CD4-positive, alpha-beta T cell (primary cell): ENCODE data around the gene ARID4B. TPM values are rescaled to one million over a fixed set of nuclear protein-coding genes. Genes with fewer than 3 reads are reported as not detected.

Experiments used
- ATAC-seq: fragments of 200-7000 bp; cut with Tn5 transposase; one replicate; pipeline ENCODE4 v1.10.0; 2022; ENCODE audit warnings: mild to moderate bottlenecking; ENCODE audit not compliant: poor library complexity
- CTCF ChIA-PET: fragments of 350-600 bp; sonication (Branson Sonifier 250); formaldehyde crosslinking; loops from one replicate; lab custom pipeline; 2021; ENCODE audit warnings: antibody characterized with exemption, inconsistent platforms; lab: Charles Lee
- POLR2A ChIA-PET: fragments of 350-600 bp; sonication (Branson Sonifier 250); formaldehyde crosslinking; loops from one replicate; lab custom pipeline; 2021; ENCODE audit warnings: antibody characterized with exemption, inconsistent platforms; lab: Charles Lee
- DNase-seq, 14 experiments: peaks; one replicate each; pipeline ENCODE4 v3.0.0-alpha.2; 2013 to 2020; ENCODE audit warnings: mixed read lengths in 2 of 14
- H3K27ac ChIP-seq, 2 donors: one replicate each; pipeline versions ENCODE4 v1.5.1 to v1.7.0; 2013; ENCODE audit warnings: low read length in 2 of 2, low read depth in 1 of 2, mild to moderate bottlenecking in 1 of 2
- H3K27me3 ChIP-seq, 2 experiments: 1 replicate in 1 of 2; 2 replicates in 1 of 2; pipeline versions ENCODE4 v1.6.1 to v1.7.0; 2013; ENCODE audit warnings: low read length in 2 of 2, control low read depth in 1 of 2, mild to moderate bottlenecking in 1 of 2, moderate library complexity in 1 of 2; ENCODE audit not compliant: insufficient read depth in 2 of 2, control insufficient read depth in 1 of 2
- H3K36me3 ChIP-seq: one replicate; pipeline ENCODE4 v1.6.1; 2013; ENCODE audit warnings: low read length, control low read depth; ENCODE audit not compliant: insufficient read depth
- H3K4me1 ChIP-seq: one replicate; pipeline ENCODE4 v1.6.1; 2013; ENCODE audit warnings: low read length, control low read depth; ENCODE audit not compliant: insufficient read depth
- H3K4me3 ChIP-seq: one replicate; pipeline ENCODE4 v1.5.1; 2013; ENCODE audit warnings: mild to moderate bottlenecking, low read length, moderate library complexity
- H3K9me3 ChIP-seq, 2 experiments: 1 replicate in 1 of 2; 2 replicates in 1 of 2; pipeline versions ENCODE4 v1.6.1 to v1.7.0; 2013; ENCODE audit warnings: low read length in 2 of 2, mild to moderate bottlenecking in 2 of 2, control low read depth in 1 of 2, moderate library complexity in 1 of 2; ENCODE audit not compliant: control insufficient read depth in 1 of 2, insufficient read depth in 1 of 2
- H3K27ac Mint-ChIP-seq: one replicate; pipeline ENCODE4 v1.8.0; 2020; ENCODE audit warnings: mixed read lengths
- H3K27me3 Mint-ChIP-seq: one replicate; pipeline ENCODE4 v1.8.0; 2021; ENCODE audit warnings: mixed read lengths
- H3K36me3 Mint-ChIP-seq: one replicate; pipeline ENCODE4 v1.8.0; 2021; ENCODE audit warnings: low read depth, mixed read lengths
- H3K4me1 Mint-ChIP-seq: one replicate; pipeline ENCODE4 v1.8.0; 2021; ENCODE audit warnings: low read depth, mixed read lengths
- H3K4me3 Mint-ChIP-seq: one replicate; pipeline ENCODE4 v1.8.0; 2020; ENCODE audit warnings: mild to moderate bottlenecking, mixed read lengths
- H3K9me3 Mint-ChIP-seq: one replicate; pipeline ENCODE4 v1.8.0; 2020; ENCODE audit warnings: mixed read lengths
- intact Hi-C, 2 experiments: fragments of 100-400 bp; cut with DNase I in 1 of 2; cut with micrococcal nuclease in 1 of 2; formaldehyde crosslinking; loops; one replicate each; pipeline versions ENCODE4 v1.15.1 to v1.9.0; 2023 to 2025; cut with DNase I, micrococcal nuclease
- total RNA-seq, 174 experiments: library from RNA in 2 of 174; stranded (reverse) in 2 of 174; gene quantifications; one replicate each; pipeline ENCODE4 v1.2.3 and lab custom pipeline; 2021 to 2026
- TF ChIP-seq, protein P1 (sequence below): fragments of 200-600 bp; IDR thresholded peaks from one replicate; pipeline ENCODE4 v1.8.0; 2022; ENCODE audit warnings: antibody characterized with exemption, mild to moderate bottlenecking

The ARID4B gene
- total RNA-seq, 2 experiments from 2014 or later = 127 to 130 TPM

DNA sequence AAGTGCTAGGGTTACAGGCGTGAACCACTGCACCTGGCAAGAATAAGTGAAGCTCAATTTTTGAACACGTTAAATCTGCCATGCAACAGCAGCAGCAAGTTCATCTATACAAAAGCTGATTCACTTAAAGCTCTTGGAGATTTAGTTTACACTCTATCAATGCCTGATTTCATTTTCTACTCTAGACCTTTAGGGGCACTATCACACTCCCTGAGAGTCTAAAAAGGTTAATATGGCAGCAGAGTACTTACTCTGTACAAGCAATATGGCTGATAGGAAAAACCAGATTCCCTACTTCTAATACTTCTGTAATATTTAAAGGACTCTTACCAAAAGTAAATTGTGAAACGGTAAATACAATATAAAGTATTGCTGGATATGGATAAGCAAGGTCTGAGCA, 171.7 kb downstream of the ARID4B start:
- H3K4me3 Mint-ChIP-seq = no peak overlapping the region
- intact Hi-C loops = no loop called here
- no peaks in the 10 kb centered on the region for H3K27me3 Mint-ChIP-seq
- H3K27me3 ChIP-seq = no peaks in the 10 kb centered on the region
- ATAC-seq = no peak
- TF ChIP-seq, protein P1, sequence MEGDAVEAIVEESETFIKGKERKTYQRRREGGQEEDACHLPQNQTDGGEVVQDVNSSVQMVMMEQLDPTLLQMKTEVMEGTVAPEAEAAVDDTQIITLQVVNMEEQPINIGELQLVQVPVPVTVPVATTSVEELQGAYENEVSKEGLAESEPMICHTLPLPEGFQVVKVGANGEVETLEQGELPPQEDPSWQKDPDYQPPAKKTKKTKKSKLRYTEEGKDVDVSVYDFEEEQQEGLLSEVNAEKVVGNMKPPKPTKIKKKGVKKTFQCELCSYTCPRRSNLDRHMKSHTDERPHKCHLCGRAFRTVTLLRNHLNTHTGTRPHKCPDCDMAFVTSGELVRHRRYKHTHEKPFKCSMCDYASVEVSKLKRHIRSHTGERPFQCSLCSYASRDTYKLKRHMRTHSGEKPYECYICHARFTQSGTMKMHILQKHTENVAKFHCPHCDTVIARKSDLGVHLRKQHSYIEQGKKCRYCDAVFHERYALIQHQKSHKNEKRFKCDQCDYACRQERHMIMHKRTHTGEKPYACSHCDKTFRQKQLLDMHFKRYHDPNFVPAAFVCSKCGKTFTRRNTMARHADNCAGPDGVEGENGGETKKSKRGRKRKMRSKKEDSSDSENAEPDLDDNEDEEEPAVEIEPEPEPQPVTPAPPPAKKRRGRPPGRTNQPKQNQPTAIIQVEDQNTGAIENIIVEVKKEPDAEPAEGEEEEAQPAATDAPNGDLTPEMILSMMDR = no peak
- H3K4me1 ChIP-seq = peaks cover 38% of the 10 kb centered on the region
- no peak overlapping the region for H3K4me3 ChIP-seq
- CTCF ChIA-PET = no interaction called here
- H3K4me1 Mint-ChIP-seq = peaks cover 24% of the 10 kb centered on the region
- no peaks in the 10 kb centered on the region for H3K9me3 Mint-ChIP-seq
- H3K36me3 ChIP-seq = peaks cover 74% of the 10 kb centered on the region
- H3K27ac ChIP-seq = no peak overlapping the region
- no peak for DNase-seq
- POLR2A ChIA-PET = interaction anchor here (1.7 kb wide), 1 partner anchor 12 kb away, joined by 4 read pairs; no protein-coding TSS in a partner anchor
- no peaks in the 10 kb centered on the region for H3K9me3 ChIP-seq
- H3K27ac Mint-ChIP-seq = no peak overlapping the region
- H3K36me3 Mint-ChIP-seq = peaks cover 47% of the 10 kb centered on the region

DNA sequence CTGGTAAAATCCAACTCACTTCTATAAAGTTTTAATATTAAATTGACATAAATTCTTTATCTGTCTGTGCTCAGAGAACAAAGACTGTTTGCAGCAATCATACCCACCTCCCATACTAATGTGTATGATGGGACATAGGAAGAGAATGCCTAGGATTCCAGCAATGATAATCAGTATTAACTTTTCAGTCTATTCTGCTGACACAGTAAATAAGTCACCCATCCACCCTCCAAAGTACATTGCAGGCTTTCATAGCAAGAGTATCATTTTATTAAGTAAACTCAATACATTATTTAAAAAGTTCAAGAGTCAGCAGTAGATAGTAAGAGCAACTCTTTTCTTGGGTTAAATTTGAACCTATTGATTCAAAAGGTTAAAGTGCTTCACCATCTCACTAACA, 175.7 kb downstream of the ARID4B start:
- no peak for ATAC-seq
- Histone ChIP-seq H3K4me3 (no peak overlapping the region), H3K27me3 (no peaks in the 10 kb centered on the region), H3K4me1 (peaks cover 13% of the 10 kb centered on the region), H3K9me3 (no peaks in the 10 kb centered on the region), H3K36me3 (peaks cover 85% of the 10 kb centered on the region), H3K27ac (no peak overlapping the region)
- DNase-seq = no peak
- H3K4me3 Mint-ChIP-seq = no peak overlapping the region
- ChIA-PET CTCF (interaction anchor here (1.1 kb wide), 1 partner anchor 265 kb away, joined by 5 read pairs; no protein-coding TSS in a partner anchor), POLR2A (interaction anchor here (1.4 to 1.9 kb wide), 2 partner anchors 9 to 25 kb away, joined by 4 to 6 read pairs; partner anchors contain the start of gene RBM34)
- H3K27me3 Mint-ChIP-seq = no peaks in the 10 kb centered on the region
- intact Hi-C loops = no loop called here
- TF ChIP-seq, protein P1 = no peak
- peaks cover 23% of the 10 kb centered on the region for H3K4me1 Mint-ChIP-seq
- H3K27ac Mint-ChIP-seq = no peak overlapping the region
- H3K36me3 Mint-ChIP-seq = peaks cover 76% of the 10 kb centered on the region
- H3K9me3 Mint-ChIP-seq = no peaks in the 10 kb centered on the region

DNA sequence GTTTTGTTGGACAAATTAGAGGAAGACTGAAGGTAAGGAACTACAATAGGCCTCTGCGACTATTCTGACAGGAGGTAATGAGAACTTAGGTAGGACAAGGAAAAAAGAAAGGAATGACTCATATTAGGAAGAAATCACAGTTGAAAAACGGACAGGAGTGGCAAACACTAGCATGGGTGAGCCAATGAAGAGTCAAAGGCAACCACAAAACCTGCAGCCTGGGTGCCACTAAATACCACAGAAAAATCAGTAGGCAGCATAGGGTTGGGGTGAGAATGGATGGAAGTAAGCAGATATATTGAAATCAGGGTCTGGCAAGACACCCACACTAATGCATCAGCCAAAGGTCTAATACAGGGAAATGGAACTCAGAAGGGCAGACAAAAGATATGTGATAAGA, 176.9 kb downstream of the ARID4B start:
- POLR2A ChIA-PET = interaction anchor here (1.4 kb wide), 1 partner anchor 10 kb away, joined by 4 read pairs; the partner anchor contains the start of gene RBM34
- no peak overlapping the region for H3K4me3 ChIP-seq

More for the DNA sequence above, 176.9 kb downstream of the ARID4B start:
- Mint-ChIP-seq H3K27me3 (no peaks in the 10 kb centered on the region), H3K4me3 (no peak overlapping the region), H3K27ac (peak overlapping the region; percentile 22), H3K9me3 (no peaks in the 10 kb centered on the region), H3K36me3 (peaks cover 84% of the 10 kb centered on the region), H3K4me1 (peaks cover 23% of the 10 kb centered on the region)
- no peaks in the 10 kb centered on the region for H3K27me3 ChIP-seq
- intact Hi-C loops = no loop called here
- peaks cover 82% of the 10 kb centered on the region for H3K36me3 ChIP-seq
- H3K4me1 ChIP-seq = peaks cover 8% of the 10 kb centered on the region
- CTCF ChIA-PET = interaction anchor here (1.3 kb wide), 1 partner anchor 10 kb away, joined by 3 read pairs; the partner anchor contains the start of gene RBM34
- ATAC-seq (no peak), DNase-seq (no peak)
- no peaks in the 10 kb centered on the region for H3K9me3 ChIP-seq
- H3K27ac ChIP-seq = no peak overlapping the region
- TF ChIP-seq, protein P1 = no peak
